H1 (cell line): ENCODE results near the gene ZNF536. TPM values are rescaled to one million over a fixed set of nuclear protein-coding genes. Genes with fewer than 3 reads are reported as not detected.

Experiments used
- CTBP2 ChIP-seq: IDR thresholded peaks from 2 replicates; pipeline ENCODE4 v1.7.0; 2011; ENCODE audit warnings: borderline replicate concordance, mild to moderate bottlenecking, moderate library complexity, mixed read lengths, low read length; ENCODE audit not compliant: insufficient read depth, insufficient read length
- FOSL1 ChIP-seq: IDR thresholded peaks from 2 replicates; pipeline ENCODE4 v1.6.1; 2011; ENCODE audit warnings: mild to moderate bottlenecking, low read depth, low read length, moderate library complexity; ENCODE audit not compliant: insufficient read depth
- TCF12 ChIP-seq: IDR thresholded peaks from 2 replicates; pipeline ENCODE4 v1.6.1; 2011; ENCODE audit warnings: low read depth, mild to moderate bottlenecking, low read length
- polyA plus RNA-seq, 7 experiments: library from polyadenylated mRNA; depleted of rRNA in 3 of 7; stranded (reverse) in 5 of 7; unstranded in 2 of 7; fragments of >200 nt in 5 of 7; fragments of 200-250 nt in 2 of 7; gene quantifications; 1 replicate in 5 of 7; 2 replicates in 1 of 7; 4 replicates in 1 of 7; pipeline versions ENCODE4 v1.2.1 to v1.2.3, GENCODE V29; 2011 to 2013; ENCODE audit warnings: missing spikeins in 2 of 7, mixed read lengths in 2 of 7
- total RNA-seq: library from RNA; stranded (reverse); fragmentation: NEBNext Ultra II Directional; extraction: Animal tissue kit (Norgen Biotek cat#: 25700); gene quantifications from 2 replicates; pipeline ENCODE4 v1.2.1, GENCODE V29; 2021

The ZNF536 gene
- total and polyA plus RNA-seq, 2 of the 8 experiments (the other 6 are each of a cell fraction or from before 2014, with no cell fraction given) = 0.09 to 0.11 TPM

- TF ChIP-seq CTBP2 = no peak
- no peak for TF ChIP-seq TCF12
- TF ChIP-seq FOSL1 = no peak
These were observed 226.5 kb downstream of the ZNF536 start (continued) for GRCh38 chr19:30598688-30599087.
